NCI-H2029 (cell line): Measurements from ENCODE around the gene LDLRAD3.

ENCODE experiments used
- DNase-seq: peaks from one replicate; lab custom pipeline; 2025; lab: John Stamatoyannopoulos, UW

LDLRAD3 gene

DNA sequence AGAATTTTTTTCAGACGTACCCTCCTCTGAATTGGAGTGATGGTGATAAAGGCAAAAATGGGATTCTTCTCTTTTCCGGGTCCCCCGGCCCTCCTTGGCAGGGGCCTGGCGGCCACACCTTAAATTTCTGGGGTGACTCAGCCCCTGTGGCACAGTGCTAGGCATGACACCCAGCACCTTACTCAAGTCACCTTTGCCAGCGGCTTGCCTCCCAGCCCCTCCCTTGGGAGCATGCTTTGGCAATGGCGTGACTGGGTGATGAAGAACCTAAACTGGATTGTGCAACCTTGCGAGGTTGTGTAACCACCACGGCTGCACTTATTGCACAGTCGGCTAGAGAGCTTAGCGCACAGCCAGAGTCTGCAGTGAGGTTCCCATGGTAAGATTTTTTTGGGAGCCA is 16.2 kb upstream of the LDLRAD3 start:
- no peak for DNase-seq

DNA sequence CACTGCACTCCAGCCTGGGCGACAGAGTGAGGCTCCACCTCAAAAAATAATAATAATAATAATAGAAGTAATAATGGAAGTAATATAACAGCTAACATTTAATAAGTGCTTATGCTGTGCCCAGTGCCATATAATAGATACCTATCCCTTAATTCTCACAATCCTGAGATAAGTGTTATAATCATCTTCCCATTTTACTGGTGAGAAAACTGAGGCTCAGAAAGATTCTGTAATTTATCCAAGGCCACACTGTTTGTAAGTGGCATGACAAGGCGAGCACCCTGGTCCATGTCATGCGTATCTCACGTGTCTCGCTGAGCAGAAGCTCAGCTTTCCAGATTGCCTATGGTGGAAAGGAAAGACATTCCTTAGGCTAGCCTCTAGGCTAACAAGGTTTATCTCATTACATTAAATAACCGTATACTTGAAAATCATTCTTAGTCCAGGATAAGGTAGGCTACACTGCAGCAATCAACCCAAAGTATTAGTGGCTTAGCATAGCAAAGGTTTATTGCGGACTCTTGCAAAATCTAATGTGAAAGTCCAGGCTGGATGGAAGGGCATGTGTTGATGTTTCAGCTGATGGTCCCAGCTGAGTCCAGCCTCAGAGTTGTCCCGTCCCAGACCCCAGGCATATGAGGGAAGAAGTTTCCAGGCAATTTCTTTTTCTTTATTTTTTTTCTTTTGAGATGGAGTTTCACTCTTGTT is 15.0 kb upstream of the LDLRAD3 start:
- DNase-seq = no peak

DNA sequence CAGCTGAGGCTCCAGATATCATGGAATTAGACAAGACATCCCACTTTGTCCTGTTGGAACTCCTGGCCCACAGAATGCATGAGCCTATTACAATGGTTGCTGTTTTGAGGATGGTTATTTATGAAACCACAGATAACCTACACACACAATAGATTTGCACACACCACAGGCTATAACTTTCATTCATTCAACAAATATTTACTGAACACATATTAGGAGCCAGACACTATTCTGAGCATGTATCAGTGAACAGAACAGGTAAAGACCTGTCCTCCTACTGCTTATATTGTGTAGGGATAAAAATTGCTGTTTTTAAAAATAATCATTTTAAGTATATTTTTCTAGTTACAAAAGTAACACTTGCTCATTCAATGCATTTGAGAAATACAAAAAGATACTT is 13.4 kb upstream of the LDLRAD3 start:
- DNase-seq = no peak

DNA sequence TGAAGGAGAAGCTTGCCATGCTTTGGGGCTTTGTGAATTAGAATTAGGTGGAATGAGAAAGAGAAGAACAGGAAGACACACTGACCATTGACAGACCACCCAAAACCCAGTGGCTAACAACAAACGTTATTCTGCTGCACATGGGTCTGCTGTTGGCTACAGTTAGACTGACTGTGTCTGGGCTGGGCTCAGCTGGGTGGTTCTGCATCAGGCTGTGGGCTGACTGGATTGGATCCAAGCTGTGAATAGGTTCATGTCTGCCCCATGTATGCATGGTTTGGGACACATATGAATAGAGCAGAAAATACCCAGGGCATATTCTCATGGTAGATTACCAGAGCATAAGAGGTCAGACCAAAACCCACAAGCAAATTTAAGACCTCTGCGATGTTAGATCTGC is 11.7 kb upstream of the LDLRAD3 start:
- DNase-seq = no peak

DNA sequence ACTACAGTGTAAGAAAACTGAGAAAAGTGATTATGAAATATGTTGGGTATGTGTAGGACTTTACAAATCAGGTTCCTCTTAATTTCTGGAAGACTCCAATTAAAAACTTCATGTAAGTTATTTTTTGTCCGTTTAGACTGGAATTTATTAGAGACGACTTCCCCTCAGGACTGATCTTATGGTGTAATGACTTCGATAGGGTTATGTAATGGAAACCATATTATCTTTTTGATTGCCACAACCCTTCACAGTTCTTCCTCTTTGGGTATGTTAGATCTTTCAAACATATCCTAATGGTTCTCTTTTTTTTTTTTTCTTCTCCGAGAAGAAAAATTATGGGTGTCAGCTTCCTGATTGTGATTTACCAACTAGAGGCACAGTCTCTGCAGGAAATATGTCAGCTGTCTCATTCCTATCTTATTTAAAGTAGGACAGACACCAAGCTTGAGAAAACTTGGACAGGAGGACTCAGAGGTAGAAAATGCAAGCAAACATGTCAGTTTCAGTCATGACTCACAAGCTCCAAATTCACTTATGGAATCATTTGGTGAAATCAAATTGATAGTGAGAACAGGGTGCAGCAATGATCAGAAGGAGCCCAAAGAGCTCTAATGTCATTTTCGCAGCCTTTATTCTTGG is 11.1 kb upstream of the LDLRAD3 start:
- no peak for DNase-seq

DNA sequence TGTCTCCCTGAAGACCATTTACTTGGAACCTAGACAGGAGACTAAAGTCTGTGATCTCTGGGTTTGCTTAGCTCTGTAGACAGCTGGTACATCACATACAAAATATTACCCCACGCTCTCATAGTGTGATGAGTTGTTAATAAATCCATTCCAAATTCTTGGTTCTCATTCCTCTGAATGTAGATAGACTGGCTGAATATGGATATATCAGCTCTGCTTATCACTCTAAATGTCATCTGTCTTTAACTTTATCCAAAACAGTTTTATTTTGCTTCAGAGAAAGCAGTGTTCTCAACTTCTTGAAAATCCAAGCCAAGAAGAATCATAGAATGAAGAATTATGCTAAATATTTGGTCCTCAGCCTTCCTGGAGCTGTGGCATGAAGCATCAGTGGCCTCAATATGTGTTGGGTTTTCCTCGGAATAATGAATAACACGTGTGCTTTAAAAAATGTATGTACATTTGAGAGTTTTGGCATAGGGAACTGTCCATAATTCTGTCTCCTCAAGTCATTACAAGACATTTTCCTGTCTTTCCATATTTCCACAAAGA is 10.5 kb upstream of the LDLRAD3 start:
- DNase-seq = no peak

DNA sequence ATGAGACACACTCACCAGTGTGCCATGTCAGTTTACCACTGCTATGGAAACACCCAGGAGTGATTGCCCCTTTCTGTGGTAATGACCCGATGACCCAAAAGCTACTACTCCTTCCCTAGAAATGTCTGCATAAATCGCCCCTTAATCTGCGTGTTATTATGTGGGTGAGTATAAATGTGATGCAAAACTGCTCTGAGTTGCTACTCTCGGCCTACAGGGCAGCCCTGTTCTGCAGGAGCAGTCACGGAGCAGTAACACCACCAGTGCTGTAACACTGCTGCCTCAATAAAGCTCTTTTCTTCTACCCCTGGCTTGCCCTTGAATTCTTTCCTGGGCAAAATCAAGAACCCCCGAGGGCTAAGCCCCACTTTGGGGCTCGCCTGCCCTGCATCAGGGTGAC is 9.6 kb upstream of the LDLRAD3 start:
- no peak for DNase-seq

DNA sequence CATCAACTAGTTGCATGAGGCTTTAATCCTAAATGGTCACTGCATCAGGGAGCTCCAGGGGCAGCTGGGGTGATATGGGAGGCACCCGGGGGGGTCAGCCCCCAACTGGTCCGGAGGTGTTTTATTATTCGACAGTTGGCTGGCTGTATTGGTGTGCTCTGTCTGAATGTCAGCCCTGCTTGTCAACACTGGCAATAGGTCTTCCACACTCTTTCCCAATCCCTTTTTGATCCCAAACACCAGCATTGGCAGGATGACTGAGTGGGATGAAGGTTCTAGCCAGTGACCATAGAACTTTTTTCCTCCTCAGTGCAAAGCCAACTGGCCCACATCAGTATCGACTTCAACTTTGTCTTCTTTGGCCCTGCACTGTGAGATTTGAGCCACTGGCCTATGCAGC is 8.9 kb upstream of the LDLRAD3 start:
- no peak for DNase-seq

DNA sequence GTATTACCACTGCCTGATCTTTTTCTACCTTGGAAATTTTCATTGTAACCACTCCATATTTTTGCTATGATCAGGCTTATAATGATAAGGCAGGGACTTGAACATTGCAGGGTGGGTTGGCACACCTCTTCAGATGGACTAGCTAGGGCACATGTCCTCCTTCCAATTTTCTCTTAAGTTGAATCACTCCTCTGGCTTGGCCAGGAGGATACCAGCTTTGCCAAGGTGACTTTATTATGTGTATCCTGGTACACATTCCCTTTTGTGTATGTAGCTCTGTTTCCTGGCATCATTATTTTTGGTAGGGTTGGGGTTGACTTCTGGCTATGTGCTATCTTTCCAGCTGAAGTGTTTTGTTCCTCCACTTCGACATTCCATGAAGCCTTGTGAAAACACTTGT is 8.5 kb upstream of the LDLRAD3 start:
- no peak for DNase-seq

DNA sequence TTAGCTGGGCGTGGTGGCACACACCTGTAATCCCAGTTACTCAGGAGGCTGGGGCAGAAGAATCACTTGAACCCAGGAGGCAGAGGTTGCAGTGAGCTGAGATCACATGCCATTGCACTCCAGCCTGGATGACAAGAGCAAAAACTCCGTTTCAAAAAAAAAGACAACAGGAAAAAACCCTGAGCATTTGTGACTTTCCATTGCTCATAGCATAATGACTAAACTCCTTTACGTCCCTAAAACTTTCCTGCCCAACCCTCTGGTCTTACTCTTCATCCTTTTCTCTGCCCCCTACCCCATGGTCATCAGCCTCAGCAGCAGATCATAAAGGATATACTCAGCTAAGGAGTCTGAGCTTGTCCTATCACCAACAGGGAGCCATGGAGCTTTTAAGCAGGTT is 6.8 kb upstream of the LDLRAD3 start:
- DNase-seq = no peak

DNA sequence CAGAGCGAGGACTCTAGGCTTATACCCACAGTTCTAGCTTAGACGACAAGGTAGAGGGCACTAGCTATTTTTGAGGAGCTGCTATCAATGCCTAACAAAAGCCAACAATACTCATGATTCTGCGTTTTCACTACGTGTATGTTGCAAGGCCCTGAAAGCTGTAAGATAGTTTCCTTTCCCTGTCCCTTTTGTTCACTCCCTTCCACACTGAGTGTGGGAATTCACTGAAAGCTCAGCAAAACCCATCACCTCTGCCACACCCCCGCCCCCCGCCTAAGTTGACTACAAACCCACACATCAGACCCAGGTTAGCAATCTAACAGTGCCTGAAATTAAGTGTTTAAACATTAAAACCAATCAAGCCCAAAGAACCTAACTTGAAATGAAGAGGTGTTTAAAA is 6.2 kb upstream of the LDLRAD3 start:
- DNase-seq = no peak

DNA sequence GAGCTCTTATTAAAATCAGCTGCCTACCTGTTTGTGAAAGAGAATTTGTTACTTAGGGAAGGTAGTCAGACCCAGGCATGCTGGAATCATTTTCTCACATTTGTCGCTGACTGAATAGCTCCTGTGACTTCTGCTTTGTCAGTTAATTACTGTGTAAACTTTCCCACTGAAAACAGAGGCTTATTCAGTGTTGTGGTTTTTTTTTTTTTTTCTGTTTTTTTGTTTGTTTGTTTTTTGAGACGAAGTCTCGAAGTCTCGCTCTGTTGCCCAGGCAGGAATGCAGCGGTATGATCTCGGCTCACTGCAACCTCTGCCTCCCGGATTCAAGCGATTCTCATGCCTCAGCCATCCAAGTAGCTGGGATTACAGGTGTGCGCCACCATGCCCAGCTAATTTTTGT is 5.6 kb upstream of the LDLRAD3 start:
- no peak for DNase-seq

DNA sequence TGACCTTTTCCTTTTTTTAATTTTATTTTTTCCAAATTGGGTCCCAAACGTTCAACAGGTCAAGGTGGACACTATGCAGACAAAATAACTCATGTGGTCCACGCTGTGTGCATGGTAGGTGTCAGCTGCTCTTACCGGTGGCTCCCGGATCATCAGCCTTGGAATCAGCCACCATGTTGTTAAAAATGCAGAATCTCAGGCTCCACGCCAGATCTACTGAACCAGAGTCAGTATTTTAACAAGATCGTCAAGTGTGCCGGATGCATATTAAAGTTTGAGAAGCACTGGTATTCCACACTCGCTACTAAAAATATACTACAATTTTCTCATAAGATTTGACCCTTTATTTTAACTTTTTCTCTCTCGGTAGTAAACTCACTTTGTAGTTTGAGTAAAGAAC is 553 bp upstream of the LDLRAD3 start:
- DNase-seq = no peak

DNA sequence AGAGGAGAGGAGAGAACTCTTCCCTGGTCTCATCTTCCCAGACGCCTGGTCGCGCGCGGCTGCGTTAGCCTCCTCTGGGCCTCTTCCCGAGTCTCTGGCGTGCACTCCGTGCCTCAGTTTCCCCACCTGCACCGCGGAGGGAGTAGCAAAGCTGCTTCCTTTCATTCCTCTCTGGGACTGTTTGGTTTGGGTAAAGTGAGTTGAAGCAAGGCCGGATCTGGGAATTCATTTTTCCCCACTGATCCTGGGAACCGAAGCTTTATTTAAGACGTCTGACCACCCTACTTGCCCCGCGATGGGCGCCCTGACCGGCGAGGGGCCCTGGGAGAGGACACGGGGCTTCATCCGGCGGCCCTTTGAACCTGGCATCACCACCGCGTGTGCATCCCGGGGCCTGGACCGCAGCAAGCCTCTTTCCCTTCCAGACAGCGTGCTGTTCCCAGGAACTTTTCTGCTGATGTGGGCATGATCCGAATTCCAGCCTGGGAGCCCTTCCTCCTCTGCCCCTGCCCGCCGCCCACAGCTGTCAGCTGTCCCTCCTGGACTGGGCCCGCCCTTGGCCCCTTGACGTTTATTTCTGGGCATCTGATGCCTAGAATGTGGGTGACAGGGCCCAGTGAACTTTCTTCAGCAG is 758 bp downstream of the LDLRAD3 start:
- DNase-seq = no peak

DNA sequence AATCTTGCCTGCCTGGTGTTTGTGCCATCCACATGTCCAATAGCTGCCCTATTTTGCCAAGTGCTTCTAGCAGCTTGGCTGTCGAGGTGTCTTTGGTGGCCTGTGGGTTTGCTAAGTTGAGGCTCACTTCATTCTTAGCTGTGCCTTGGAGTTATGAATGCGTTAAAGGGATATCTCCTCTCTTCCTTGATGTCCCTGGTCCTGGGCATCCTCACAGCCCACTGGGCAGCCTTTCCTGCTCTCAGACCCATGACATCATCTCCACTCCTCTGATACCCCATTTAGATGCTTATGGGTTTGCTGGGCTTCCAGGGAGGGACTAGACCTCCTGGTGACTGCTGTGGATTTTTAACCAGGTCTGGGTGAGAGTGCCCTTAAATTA is 1.3 kb downstream of the LDLRAD3 start:
- DNase-seq = no peak

DNA sequence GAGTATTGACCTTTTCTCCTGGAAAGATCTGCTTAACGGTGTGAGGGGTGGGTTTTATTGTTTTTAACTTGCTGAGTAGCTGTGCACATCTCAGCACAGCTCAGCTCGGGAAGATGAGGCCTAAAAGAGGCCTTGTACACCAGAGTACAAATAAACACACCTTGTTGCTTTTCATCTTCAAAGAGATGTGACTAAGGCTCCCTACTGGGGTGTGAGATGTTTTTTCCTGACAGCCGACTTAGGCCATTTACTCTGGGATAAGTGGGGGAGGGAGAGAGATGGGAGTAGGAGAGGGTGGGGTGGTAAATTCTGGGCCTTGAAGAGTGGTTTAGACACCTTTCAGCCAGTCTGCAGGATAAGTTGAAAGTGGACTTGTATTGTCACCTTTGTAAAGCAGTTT is 2.9 kb downstream of the LDLRAD3 start:
- DNase-seq = no peak

DNA sequence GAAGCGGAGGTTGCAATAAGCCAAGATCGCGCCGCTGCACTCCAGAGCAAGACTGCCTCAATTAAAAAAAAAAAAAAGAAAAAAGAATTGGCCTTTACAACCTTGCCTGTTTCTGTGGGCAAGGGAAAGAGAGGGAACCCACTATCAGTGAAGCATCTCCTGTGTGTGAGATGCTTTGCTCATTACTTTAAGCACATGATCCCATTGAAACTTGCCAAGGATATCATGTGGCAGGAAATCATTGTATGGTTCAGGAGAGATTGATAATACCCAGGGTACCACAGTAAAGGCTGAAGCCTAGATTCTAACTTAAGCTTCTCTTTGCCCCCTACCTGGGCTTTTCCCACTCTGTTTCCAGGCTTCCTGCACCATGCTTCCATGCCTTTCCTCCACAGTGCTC is 3.6 kb downstream of the LDLRAD3 start:
- DNase-seq = no peak

DNA sequence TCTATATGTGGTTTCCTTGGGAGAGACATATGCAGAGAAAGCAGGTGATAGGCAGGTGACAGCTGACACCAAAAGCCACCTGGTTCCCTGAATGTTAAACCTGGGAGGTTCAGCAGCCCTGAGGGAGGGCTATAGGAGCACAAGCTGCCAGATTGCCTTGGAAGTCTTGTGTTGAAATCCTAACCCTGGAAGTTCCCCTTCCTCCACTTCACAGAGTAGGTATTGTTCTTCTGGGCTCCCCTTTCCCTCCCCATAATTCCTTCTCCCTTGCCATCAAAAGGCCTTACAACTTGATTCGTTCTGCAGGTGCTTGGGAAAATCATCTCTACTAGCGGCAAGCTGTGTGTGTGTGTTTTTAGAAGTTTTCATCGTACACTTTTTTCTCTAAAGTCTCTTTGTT is 5.4 kb downstream of the LDLRAD3 start:
- no peak for DNase-seq

DNA sequence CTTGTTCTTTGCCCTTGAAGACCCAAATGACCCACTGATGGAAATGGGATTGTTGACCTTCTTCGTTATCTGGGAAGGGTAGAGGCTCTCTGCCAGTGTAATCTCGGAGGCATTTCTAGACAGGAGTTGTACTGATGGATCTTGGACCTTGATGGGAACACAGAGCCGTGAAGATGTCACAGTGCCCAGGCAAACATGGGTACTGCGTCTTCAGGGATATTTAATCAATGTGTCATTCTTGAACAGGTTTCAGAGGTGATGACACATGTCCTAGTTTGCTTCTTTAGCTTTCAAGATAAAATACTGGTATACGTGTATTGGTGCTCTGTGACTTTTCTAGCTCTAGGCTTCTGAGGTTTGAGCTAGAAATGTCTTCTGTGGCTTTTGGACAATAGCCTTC is 6.2 kb downstream of the LDLRAD3 start:
- DNase-seq = no peak

DNA sequence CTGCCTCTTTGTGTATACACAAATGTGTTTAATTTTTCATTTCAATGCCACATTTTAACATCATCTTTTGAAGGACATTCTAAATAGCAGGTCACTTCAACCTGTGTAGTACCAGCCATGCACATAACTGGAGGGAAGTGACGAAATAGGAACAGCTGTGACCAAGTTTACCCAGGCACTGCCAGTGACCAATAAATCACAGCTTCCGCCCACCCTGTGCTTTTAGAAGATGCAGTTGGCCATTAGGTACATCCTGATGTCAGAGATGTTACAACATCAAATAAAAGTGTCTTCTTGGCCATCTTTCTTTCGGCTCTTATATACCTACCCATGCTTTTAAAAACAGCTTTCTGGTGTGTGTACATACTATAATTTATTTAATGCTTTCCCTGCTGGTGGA is 7.8 kb downstream of the LDLRAD3 start:
- DNase-seq = no peak

DNA sequence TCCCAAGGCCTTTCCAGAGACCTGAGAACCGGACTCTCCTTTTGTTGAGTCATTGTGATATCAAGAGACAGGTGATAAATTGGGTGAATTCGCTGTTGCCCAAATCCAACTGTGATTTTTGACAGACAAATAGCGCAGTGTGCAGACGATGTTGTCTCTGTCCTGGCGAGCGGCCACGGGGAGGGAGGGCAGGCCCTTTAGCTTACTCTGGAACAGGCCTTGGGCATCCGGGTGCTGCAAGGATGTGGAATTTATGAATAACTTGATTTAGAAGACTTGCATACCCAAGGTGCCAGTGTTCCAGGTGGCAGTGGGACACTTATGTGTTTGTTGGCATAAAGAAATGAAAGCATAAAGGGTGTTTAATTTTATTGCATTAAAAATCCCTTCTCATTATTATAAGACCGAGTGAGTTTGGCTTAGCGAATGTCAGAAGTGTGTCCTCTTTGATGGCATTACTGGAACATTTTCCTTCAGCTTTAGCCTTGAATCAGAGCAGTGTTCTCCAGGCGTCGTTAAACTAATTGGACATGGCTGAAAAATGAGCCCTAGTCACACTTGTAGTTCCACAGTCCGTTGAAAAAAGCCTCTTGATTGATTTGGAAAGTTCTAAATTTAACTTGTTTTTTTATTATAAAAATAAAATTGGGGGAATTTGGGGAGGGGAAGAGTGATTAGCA is 9.4 kb downstream of the LDLRAD3 start:
- DNase-seq = no peak

DNA sequence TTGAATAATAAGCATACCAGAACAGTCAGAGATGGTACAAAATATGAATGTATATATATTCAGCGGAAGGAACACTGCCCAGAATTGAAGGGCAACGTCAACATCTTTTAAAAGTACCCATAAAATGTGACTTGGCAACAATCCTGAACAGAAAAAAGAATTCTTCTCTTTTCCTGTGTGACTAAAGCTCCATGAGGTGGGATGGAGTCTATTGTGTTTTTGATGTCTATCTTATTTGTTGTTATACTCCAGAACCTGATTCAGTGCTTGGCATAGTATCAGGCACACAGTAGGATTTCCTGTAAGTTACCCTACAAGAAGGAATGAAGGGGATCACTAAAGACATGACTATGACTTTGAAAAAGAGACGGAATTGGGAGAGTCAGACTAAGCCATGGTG is 10.3 kb downstream of the LDLRAD3 start:
- no peak for DNase-seq

DNA sequence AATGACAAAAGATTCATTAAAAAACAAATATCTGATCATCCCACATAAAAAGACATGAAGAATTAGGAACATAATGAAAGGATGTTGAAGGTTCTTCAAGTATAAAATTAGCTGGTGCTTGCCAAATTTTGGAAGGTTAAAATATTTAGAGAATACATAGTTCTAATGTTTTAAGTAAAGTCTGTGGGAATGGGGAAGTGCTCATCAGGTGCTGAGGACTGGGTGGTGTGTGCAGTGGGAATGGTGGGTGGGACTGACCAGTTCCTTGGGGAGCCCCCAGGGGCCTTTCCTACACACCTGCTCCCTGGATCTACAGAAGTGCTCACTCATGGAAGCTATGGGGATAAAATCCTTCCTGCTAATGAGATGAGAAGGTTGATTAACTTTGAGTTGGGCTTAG is 11.8 kb downstream of the LDLRAD3 start:
- no peak for DNase-seq
